GM12891 (cell line): ENCODE results near the gene RAPGEF4.

Experiments used
- DNase-seq: peaks from one replicate; pipeline ENCODE4 v3.0.0; 2011; ENCODE audit warnings: low spot score; ENCODE audit not compliant: insufficient read length
- FAIRE-seq: peaks from 2 replicates; lab custom pipeline; 2011; peaks lifted over from hg19 to GRCh38; lab: Jason Lieb, UNC
- PAX5 ChIP-seq: IDR thresholded peaks from 2 replicates; pipeline ENCODE4 v1.6.1; 2011; ENCODE audit warnings: low read length, moderate library complexity, mild to moderate bottlenecking; ENCODE audit not compliant: insufficient read depth, severe bottlenecking
- POLR2A ChIP-seq: IDR thresholded peaks from 2 replicates; pipeline ENCODE4 v1.6.1; 2011; ENCODE audit warnings: low read depth, low read length, control low read depth
- POLR2AphosphoS5 ChIP-seq: IDR thresholded peaks from 2 replicates; pipeline ENCODE4 v1.6.1; 2011; ENCODE audit warnings: low read depth, low read length, control low read depth
- POU2F2 ChIP-seq: IDR thresholded peaks from 2 replicates; pipeline ENCODE4 v1.6.1; 2011; ENCODE audit warnings: low read depth, mild to moderate bottlenecking, control low read depth, low read length, moderate library complexity
- SPI1 ChIP-seq: IDR thresholded peaks from 2 replicates; pipeline ENCODE4 v1.6.1; 2011; ENCODE audit warnings: low read depth, low read length, control low read depth
- TAF1 ChIP-seq: IDR thresholded peaks from 2 replicates; pipeline ENCODE4 v1.6.1; 2011; ENCODE audit warnings: low read depth, low read length, control low read depth

RAPGEF4 gene

GRCh38 chr2:173043897-173044519 lies 308.4 kb downstream of the RAPGEF4 start:
- FAIRE-seq, result no peak
- TF ChIP-seq SPI1, result no peak
- no peak for TF ChIP-seq POU2F2
- no peak for TF ChIP-seq POLR2A
- TF ChIP-seq TAF1, result no peak
- TF ChIP-seq PAX5, result no peak
- TF ChIP-seq POLR2AphosphoS5, result no peak
- no peak for DNase-seq

GRCh38 chr2:173044686-173045085 lies 309.0 kb downstream of the RAPGEF4 start:
- FAIRE-seq, result no peak
- DNase-seq, result no peak
- no peak for TF ChIP-seq POLR2A
- TF ChIP-seq PAX5, result no peak
- TF ChIP-seq POLR2AphosphoS5, result no peak
- no peak for TF ChIP-seq TAF1
- no peak for TF ChIP-seq POU2F2
- TF ChIP-seq SPI1, result no peak

- DNase-seq (no peak), FAIRE-seq (no peak)
- TF ChIP-seq POU2F2, result no peak
- no peak for TF ChIP-seq SPI1
- TF ChIP-seq POLR2AphosphoS5, result no peak
- TF ChIP-seq PAX5, result no peak
- no peak for TF ChIP-seq POLR2A
- no peak for TF ChIP-seq TAF1
These were observed 309.5 kb downstream of the RAPGEF4 start for GRCh38 chr2:173045181-173045580.

- TF ChIP-seq POLR2AphosphoS5 (no peak), POLR2A (no peak), PAX5 (no peak), SPI1 (no peak), TAF1 (no peak), POU2F2 (no peak)
- FAIRE-seq (no peak), DNase-seq (no peak)
These were observed 312.9 kb downstream of the RAPGEF4 start for GRCh38 chr2:173048522-173048896.

DNA sequence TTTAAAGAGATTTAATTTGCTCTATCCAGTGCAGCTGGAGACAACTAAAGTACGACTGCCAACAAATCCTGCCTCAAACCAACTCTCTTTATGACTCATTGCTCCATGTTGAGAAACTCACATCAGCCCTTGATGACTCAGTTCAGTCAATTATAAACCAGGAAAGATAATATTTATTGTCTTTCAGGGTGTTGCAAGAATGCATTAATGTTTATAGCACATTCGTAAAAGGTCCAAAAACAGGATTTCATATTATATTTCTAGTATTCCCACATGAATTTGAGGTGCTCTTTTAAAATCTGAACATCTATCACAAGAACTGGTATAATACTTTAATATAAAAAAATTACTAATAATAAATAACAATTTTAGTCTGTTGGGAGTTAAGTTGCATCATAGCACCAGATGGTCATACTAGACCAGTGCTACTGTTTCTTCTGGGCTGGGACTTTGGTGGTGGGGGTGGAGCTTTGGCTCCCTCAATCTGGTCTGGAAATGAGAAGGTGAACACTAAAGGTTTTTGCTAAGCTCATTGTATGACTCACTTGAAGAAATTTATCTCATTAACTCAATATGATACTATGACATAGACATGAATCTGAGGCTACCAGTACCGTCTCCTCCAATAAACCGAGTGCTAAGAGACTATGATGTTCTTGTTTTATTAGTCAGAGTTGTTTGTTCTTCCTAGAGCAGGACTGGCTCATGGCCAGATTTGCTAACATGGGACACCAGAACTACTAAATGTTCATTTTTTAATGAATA lies 313.4 kb downstream of the RAPGEF4 start:
- FAIRE-seq, result no peak
- no peak for TF ChIP-seq POLR2AphosphoS5
- no peak for TF ChIP-seq POU2F2

DNA sequence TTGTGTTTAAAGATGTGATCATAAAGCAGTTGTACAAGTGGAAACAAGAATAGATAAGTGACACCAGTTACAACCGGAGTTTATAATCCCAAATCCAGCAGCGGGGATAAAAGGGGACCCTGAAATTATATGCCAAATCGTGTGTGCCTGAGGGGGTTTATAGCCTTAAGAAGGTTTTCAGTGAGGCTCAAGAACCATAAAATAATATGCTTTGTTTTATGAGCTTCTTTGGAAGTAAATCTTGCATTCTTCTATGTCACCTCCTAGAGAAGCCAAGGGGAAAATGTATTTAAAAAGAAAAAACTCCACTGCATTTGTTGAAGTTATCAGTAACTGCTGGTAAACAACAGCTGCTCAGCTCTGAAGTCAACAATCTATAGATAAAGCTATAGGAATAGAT lies 314.2 kb downstream of the RAPGEF4 start:
- no peak for TF ChIP-seq SPI1
- no peak for TF ChIP-seq POU2F2
- TF ChIP-seq TAF1, result no peak
- no peak for TF ChIP-seq PAX5
- no peak for TF ChIP-seq POLR2AphosphoS5
- TF ChIP-seq POLR2A, result no peak
- FAIRE-seq (no peak), DNase-seq (no peak)

More for the DNA sequence above, 313.4 kb downstream of the RAPGEF4 start:
- DNase-seq, result no peak

DNA sequence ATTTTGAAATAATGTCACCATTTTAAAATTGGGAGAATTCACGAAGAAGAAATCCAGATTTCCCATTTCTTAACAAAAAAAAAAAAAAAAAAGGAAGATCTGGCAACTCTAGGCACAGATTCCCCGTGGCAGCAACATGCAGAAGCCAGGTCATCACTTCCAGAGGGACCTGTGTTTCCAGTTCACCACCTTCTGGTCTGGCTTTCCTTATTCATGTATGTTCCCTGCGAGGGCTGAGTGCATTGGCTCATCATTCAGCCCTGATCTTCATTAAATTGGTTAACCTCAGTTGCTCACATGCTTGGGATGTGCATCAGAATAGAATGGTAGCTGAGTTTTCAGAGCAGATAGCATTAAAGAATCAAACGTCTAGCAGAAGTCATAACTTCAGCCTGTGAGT lies 315.0 kb downstream of the RAPGEF4 start:
- DNase-seq (no peak), FAIRE-seq (no peak)
- TF ChIP-seq POU2F2, result no peak
- no peak for TF ChIP-seq SPI1
- TF ChIP-seq PAX5, result no peak
- no peak for TF ChIP-seq POLR2AphosphoS5
- no peak for TF ChIP-seq POLR2A
- TF ChIP-seq TAF1, result no peak

DNA sequence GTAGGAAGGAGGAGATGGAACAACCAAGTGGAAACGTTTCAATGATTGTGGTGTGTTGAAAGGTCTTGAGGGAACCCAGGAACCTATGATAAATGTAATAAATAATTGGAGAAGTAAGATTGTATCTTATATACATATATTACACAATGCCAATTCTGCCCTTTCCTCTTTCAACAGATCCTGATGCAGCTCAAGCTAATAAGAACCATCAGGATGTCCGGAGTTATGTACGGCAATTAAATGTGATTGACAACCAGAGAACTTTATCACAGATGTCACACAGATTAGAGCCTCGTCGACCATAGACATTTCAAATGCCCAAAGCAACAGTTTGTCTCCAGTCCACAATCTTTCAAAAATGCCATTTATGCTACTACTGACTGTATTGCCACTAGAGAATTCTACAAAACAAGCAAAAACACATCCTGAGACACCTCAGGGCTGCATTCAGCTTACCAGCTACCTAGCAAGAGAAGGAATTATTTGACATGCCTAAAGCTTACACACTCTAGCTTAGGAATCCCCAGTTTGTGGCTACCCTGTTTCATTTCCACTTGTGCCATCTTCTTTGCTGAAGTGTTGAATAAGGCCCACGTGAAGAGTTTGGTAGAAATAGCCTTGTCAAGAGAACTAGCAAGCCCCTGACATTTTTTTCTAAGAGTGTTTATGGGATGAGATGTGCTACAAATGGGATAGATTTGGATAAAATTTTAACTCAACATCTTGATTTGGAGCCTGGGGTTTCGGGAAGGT lies 316.0 kb downstream of the RAPGEF4 start:
- FAIRE-seq (no peak), DNase-seq (no peak)
- TF ChIP-seq POLR2AphosphoS5, result no peak
- no peak for TF ChIP-seq SPI1
- TF ChIP-seq POU2F2, result no peak
- no peak for TF ChIP-seq PAX5
- TF ChIP-seq POLR2A, result no peak
- TF ChIP-seq TAF1, result no peak

GRCh38 chr2:173053043-173053699 lies 317.5 kb downstream of the RAPGEF4 start:
- FAIRE-seq, result no peak
- DNase-seq, result no peak
- no peak for TF ChIP-seq TAF1
- TF ChIP-seq SPI1, result no peak
- TF ChIP-seq POU2F2, result no peak
- TF ChIP-seq POLR2AphosphoS5, result no peak
- TF ChIP-seq PAX5, result no peak
- no peak for TF ChIP-seq POLR2A
